DMS53 treated with DMSO at 0.1 percent for 48 hours (cell line): Measurements from ENCODE around the gene OR10C1.

Experiments
- DNase-seq: peaks from one replicate; lab custom pipeline; 2025; ENCODE audit not compliant: unreplicated experiment; lab: John Stamatoyannopoulos, UW

Gene OR10C1

GRCh38 chr6:29477923-29478450 is 38.9 kb downstream of the OR10C1 start:
- no peak for DNase-seq

DNA sequence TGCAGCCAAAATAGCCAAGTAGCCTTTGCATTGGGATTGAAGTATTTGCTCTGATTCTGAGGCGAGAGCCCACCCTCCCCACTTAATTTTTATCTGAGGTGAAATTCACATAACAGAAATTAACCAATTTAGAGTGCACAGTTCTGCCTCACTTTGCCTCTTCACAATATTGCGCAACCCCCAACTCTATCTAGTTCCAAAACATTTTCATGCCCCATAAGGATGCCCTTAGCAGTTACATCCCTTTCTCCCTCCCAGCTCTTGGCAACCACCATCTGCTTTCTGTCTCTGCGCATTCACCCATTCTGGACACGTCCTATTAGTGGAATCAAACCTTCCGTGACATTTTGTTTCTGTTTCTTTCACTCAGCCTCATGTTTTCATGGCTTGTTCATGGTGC is 39.6 kb downstream of the OR10C1 start:
- no peak for DNase-seq

DNA sequence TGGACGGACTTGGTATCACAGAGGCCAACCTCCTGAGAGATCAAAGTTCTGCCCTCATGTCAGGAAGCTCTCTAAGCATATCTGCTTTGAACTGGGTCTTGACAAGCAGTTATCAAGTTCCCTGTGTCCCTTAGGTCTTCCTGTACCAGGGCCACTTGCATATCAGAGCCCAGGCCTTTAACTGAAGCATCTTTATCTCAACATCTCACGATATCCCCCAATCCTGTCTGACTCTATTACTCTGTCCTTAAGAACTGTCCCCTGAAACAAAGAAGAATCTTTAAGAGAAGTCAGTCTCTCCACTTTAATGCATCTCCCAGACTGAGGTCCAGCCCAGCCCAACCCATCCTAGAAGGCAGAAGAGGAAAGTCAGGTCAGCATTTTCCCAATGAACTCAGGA is 40.5 kb downstream of the OR10C1 start:
- DNase-seq = no peak

DNA sequence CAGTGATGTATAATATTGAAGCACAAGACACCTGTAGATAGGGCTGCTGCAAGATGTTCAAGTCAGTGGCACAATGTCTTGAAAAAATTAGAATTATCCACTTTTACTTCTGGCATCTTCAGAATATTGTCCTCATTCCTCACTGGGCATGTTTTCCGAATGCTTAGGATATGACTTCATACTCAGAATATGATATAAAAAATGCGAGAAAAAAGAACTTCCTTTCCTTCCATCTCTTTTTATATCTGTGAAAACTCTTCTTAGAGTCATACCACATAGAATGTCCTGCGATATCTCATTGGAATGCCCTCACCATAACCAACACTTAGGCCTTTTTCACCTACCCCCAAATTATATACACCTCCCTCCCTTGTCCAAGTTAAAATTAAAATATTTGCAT is 44.1 kb downstream of the OR10C1 start:
- no peak for DNase-seq

DNA sequence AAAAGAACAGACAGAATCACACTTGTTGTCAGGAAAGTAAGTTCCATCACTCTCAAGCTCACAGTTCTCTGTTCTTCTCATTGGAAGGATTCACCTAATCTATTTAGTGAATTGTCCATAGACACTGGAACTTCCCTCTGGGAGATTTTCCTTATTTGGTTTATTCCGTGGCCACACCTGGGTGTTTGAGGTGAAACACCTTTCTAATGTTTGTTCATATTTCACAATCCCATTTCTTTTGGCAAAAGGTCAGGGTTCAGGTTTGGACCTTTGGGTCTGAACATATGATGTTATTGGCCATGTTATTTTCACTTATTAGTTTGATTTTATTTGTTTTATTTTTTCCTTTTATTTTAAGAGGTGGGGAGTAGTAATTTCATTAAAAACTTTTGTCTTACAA is 44.6 kb downstream of the OR10C1 start:
- DNase-seq = no peak

- DNase-seq = no peak
Measured at GRCh38 chr6:29486577-29486976, 47.5 kb downstream of the OR10C1 start.

- DNase-seq = no peak
Measured at GRCh38 chr6:29487131-29487530, 48.0 kb downstream of the OR10C1 start.

- no peak for DNase-seq
Measured at GRCh38 chr6:29487660-29488059, 48.6 kb downstream of the OR10C1 start, which contains the start of gene MAS1L. TSS of gene MAS1L (minus strand) at chr6:29487956. CDS start at chr6:29487902, 54 bp downstream.

DNA sequence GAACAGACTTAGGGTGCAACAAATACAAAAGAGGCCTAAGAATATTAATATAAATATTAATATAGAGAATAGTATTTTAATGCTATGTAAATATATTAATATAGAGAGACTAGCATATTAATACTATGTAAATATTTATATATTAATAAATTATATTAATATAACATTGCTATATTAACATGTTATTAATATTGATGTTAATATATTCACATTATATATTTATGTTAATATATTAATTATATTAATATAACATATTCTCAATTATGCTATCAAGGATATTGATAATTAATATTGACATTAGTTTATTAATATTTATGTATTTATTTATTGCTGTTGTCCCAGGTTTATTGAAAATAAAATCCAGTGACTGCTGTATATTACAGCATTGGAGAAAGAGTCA is 49.8 kb downstream of the OR10C1 start:
- no peak for DNase-seq

- DNase-seq = no peak
Measured at GRCh38 chr6:29489286-29489685, 50.2 kb downstream of the OR10C1 start.

GRCh38 chr6:29490055-29490454 is 50.9 kb downstream of the OR10C1 start:
- no peak for DNase-seq

GRCh38 chr6:29490552-29490951 is 51.4 kb downstream of the OR10C1 start:
- no peak for DNase-seq
